ENCODE data around the gene C3orf18. TPM values are rescaled to one million over a fixed set of nuclear protein-coding genes. Genes with fewer than 3 reads are reported as not detected.

Gene C3orf18
- polyA plus RNA-seq, 1 of the 3 experiments (the other 2 are of a cell fraction), result 19.7 TPM

DNA sequence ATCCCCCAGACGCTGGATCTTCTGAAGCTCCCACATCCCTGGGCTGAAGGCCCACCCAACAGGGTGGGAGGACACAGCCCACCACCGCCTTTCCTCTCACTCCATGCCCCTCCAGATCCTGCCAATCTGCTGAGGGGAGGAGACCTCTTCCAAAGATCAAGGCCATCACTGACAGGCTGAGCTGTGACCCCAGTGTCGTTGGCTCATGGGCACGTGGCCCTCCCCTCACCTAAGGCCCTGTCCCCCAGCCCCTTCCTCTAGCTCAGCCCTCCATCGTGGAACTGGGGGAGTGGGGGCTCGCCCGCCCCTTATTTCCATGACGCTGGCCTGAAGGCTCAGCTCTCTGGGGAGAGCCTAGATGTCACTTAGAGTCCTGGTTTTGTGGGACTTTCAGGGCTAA lies 10.4 kb downstream of the C3orf18 start:
- Histone ChIP-seq H3K9me2 (no peaks in the 10 kb centered on the region), H3K4me2 (no peak overlapping the region), H2AFZ (ENCODE audit: low read depth) (no peak overlapping the region), H3K79me2 (ENCODE audit: insufficient read depth) (no peaks in the 10 kb centered on the region), H3F3A (replicated peaks; ENCODE audit: insufficient read depth) (no peaks in the 10 kb centered on the region), H3K27me3 (ENCODE audit: insufficient read depth) (no peaks in the 10 kb centered on the region), H3K4me1 (ENCODE audit: control insufficient read depth in 1 of 2, insufficient read depth in 2 of 2, low read depth in 1 of 2, low read length in 1 of 2) (peaks cover 0 to 9% of the 10 kb centered on the region in 2 experiments; a peak in 1 of 4 replicates), H3K27ac (ENCODE audit: low read depth in 2 of 2, low read length in 1 of 2) (no peak overlapping the region), H3K36me3 (replicated peaks in 1 of 2; ENCODE audit: control insufficient read depth in 1 of 2, insufficient read depth in 2 of 2, low read length in 1 of 2) (no peaks in the 10 kb centered on the region), H3K9me3 (no peaks in the 10 kb centered on the region), H3K4me3 (ENCODE audit: low read depth in 2 of 2, low read length in 1 of 2) (no peak overlapping the region), H3K9ac (no peak overlapping the region), H4K20me1 (ENCODE audit: insufficient read depth) (no peaks in the 10 kb centered on the region)
- DNase-seq, result no peak
- ChIA-PET CTCF (interaction anchor here (0.6 to 31.2 kb wide), 10 partner anchors 8 to 210 kb away, joined by 3 to 648 read pairs (median 4); partner anchors contain the start of genes C3orf18, CISH and MAPKAPK3), POLR2A (interaction anchor here (1.2 kb wide), 1 partner anchor 12 kb away, joined by 4 read pairs; the partner anchor contains the start of gene HEMK1)
- TF ChIP-seq MAX (IDR thresholded peaks at IDR 0.05; ENCODE audit: low read depth), result no peak
- no peak for TF ChIP-seq IRF3 (IDR thresholded peaks at IDR 0.05; ENCODE audit: low read depth, low read length)
- TF ChIP-seq MXI1 (IDR thresholded peaks at IDR 0.05; ENCODE audit: low read depth, low read length), result no peak
- TF ChIP-seq JUND (IDR thresholded peaks at IDR 0.05), result no peak
- no peak for TF ChIP-seq FOSL2 (IDR thresholded peaks at IDR 0.05; ENCODE audit: borderline replicate concordance, low read depth)
- no peak for TF ChIP-seq USF2 (IDR thresholded peaks at IDR 0.05; ENCODE audit: borderline replicate concordance, low read depth, low read length)
- TF ChIP-seq SMC3 (IDR thresholded peaks at IDR 0.05; ENCODE audit: low read depth, low read length), result no peak
- no peak for TF ChIP-seq NFIC (IDR thresholded peaks at IDR 0.05; ENCODE audit: borderline replicate concordance)
- TF ChIP-seq YY1 (IDR thresholded peaks at IDR 0.05; ENCODE audit: low read depth), result no peak
- TF ChIP-seq SIN3A (IDR thresholded peaks at IDR 0.05; ENCODE audit: borderline replicate concordance, low read depth, low read length), result no peak
- no peak for TF ChIP-seq EP300 (IDR thresholded peaks at IDR 0.05; ENCODE audit: borderline replicate concordance in 1 of 2, low read depth in 1 of 2, low read length in 1 of 2)
- 38% methylated on average over 6 of the region's 8 CpGs for WGBS (ENCODE audit: low lambda C conversion rate)

- WGBS (ENCODE audit: low lambda C conversion rate), result 64% methylated on average over 5 of the region's 5 CpGs
- ChIA-PET POLR2A (interaction anchor here (0.7 kb wide), 1 partner anchor 14 kb away, joined by 3 read pairs; no protein-coding TSS in a partner anchor), CTCF (interaction anchor here (1.0 to 31.2 kb wide), 4 partner anchors 11 to 184 kb away, joined by 3 to 648 read pairs (median 251); partner anchors contain the start of genes CISH and MAPKAPK3)
- no peaks in the 10 kb centered on the region for H3F3A ChIP-seq (replicated peaks; ENCODE audit: insufficient read depth)
- H3K27ac ChIP-seq (ENCODE audit: low read depth in 2 of 2, low read length in 1 of 2), result no peak overlapping the region
- H4K20me1 ChIP-seq (ENCODE audit: insufficient read depth), result no peaks in the 10 kb centered on the region
- H3K4me2 ChIP-seq, result no peak overlapping the region
- H2AFZ ChIP-seq (ENCODE audit: low read depth), result no peak overlapping the region
- H3K27me3 ChIP-seq (ENCODE audit: insufficient read depth), result no peaks in the 10 kb centered on the region
- H3K9me2 ChIP-seq, result no peaks in the 10 kb centered on the region
- no peak overlapping the region for H3K4me3 ChIP-seq (ENCODE audit: low read depth in 2 of 2, low read length in 1 of 2)
- H3K36me3 ChIP-seq (replicated peaks in 1 of 2; ENCODE audit: control insufficient read depth in 1 of 2, insufficient read depth in 2 of 2, low read length in 1 of 2), result no peaks in the 10 kb centered on the region
- no peaks in the 10 kb centered on the region for H3K79me2 ChIP-seq (ENCODE audit: insufficient read depth)
- no peaks in the 10 kb centered on the region for H3K9me3 ChIP-seq
- H3K4me1 ChIP-seq (ENCODE audit: control insufficient read depth in 1 of 2, insufficient read depth in 2 of 2, low read depth in 1 of 2, low read length in 1 of 2), result peaks cover 0 to 27% of the 10 kb centered on the region in 2 experiments; a peak in 1 of 4 replicates
- TF ChIP-seq MAX (IDR thresholded peaks at IDR 0.05; ENCODE audit: low read depth) (no peak), NRF1 (IDR thresholded peaks at IDR 0.05; ENCODE audit: low read depth, low read length) (no peak), TCF12 (IDR thresholded peaks at IDR 0.05) (no peak), EZH2phosphoT487 (IDR thresholded peaks at IDR 0.05; ENCODE audit: borderline replicate concordance, low read depth) (no peak), JUND (IDR thresholded peaks at IDR 0.05) (no peak), FOSL2 (IDR thresholded peaks at IDR 0.05; ENCODE audit: borderline replicate concordance, low read depth) (no peak), FOXJ3 (CRISPR knock-in tag; IDR thresholded peaks at IDR 0.05) (no peak), RAD21 (IDR thresholded peaks at IDR 0.05; ENCODE audit: low read length) (no peak), RXRA (IDR thresholded peaks at IDR 0.05; ENCODE audit: borderline replicate concordance, low read depth) (no peak), FOXM1 (IDR thresholded peaks at IDR 0.05; ENCODE audit: low read depth) (no peak), SMC3 (IDR thresholded peaks at IDR 0.05; ENCODE audit: low read depth, low read length) (no peak), TAF1 (IDR thresholded peaks at IDR 0.05; ENCODE audit: borderline replicate concordance, low read depth, low read length) (no peak), YY1 (IDR thresholded peaks at IDR 0.05; ENCODE audit: low read depth) (no peak)
- TF ChIP-seq, protein P1, sequence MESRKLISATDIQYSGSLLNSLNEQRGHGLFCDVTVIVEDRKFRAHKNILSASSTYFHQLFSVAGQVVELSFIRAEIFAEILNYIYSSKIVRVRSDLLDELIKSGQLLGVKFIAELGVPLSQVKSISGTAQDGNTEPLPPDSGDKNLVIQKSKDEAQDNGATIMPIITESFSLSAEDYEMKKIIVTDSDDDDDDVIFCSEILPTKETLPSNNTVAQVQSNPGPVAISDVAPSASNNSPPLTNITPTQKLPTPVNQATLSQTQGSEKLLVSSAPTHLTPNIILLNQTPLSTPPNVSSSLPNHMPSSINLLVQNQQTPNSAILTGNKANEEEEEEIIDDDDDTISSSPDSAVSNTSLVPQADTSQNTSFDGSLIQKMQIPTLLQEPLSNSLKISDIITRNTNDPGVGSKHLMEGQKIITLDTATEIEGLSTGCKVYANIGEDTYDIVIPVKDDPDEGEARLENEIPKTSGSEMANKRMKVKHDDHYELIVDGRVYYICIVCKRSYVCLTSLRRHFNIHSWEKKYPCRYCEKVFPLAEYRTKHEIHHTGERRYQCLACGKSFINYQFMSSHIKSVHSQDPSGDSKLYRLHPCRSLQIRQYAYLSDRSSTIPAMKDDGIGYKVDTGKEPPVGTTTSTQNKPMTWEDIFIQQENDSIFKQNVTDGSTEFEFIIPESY (IDR thresholded peaks at IDR 0.05; ENCODE audit: borderline replicate concordance, low read depth), result no peak
- TF ChIP-seq, protein P2, sequence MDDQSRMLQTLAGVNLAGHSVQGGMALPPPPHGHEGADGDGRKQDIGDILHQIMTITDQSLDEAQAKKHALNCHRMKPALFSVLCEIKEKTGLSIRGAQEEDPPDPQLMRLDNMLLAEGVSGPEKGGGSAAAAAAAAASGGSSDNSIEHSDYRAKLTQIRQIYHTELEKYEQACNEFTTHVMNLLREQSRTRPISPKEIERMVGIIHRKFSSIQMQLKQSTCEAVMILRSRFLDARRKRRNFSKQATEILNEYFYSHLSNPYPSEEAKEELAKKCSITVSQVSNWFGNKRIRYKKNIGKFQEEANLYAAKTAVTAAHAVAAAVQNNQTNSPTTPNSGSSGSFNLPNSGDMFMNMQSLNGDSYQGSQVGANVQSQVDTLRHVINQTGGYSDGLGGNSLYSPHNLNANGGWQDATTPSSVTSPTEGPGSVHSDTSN (IDR thresholded peaks at IDR 0.05), result no peak
- no peak for DNase-seq
- H3K9ac ChIP-seq, result no peak overlapping the region
These were observed 13.0 kb downstream of the C3orf18 start for GRCh38 chr3:50554553-50554952.
